NOMO-1 (cell line): ENCODE measurements around the gene MBOAT2.
A peak's percentile ranks its signal among the peaks of the same experiment; 100 is the strongest.
"Not testable (repeated sequence)": the region's sequence is repeated elsewhere in the genome, so short reads cannot be mapped to it uniquely, and the experiment has no call there.

Source experiments
- DNase-seq, 2 experiments: peaks; one replicate each; lab custom pipeline; 2025; ENCODE audit not compliant: unreplicated experiment in 2 of 2; lab: John Stamatoyannopoulos, UW

MBOAT2 gene

GRCh38 chr2:8902757-8903156, 100.7 kb downstream of the MBOAT2 start:
- not testable (repeated sequence) for DNase-seq

GRCh38 chr2:8897206-8897605, 106.3 kb downstream of the MBOAT2 start:
- DNase-seq = not testable (repeated sequence)

- peak in 1 of 2 experiments; percentile 13 for DNase-seq
Observed at GRCh38 chr2:8896671-8897070, 106.8 kb downstream of the MBOAT2 start.

GRCh38 chr2:8895087-8895912, 108.2 kb downstream of the MBOAT2 start:
- not testable (repeated sequence) for DNase-seq

- no peak for DNase-seq
Observed at GRCh38 chr2:8893978-8894820, 109.3 kb downstream of the MBOAT2 start.

DNA sequence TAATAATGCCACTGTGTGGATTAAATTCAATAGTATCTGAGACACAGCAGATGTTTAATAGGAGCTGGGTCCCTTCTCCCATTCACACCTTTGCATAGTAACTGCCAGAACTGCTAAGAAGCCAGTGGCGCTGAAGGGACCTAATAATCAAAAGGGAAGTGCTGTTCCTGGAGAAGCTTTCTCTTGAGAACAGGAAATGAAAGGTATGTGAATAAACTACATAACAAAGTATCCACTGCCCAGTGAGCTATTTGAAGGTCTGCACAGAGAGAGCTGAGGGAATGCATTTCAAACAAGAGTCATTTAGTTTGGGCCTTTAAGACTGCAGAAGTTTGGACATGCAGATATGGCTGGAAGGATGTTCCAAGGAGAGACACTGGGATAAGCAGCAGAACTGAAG, 110.0 kb downstream of the MBOAT2 start:
- peak in 1 of 2 experiments; percentile 4 for DNase-seq

GRCh38 chr2:8892111-8892510, 111.4 kb downstream of the MBOAT2 start:
- DNase-seq = no peak

DNA sequence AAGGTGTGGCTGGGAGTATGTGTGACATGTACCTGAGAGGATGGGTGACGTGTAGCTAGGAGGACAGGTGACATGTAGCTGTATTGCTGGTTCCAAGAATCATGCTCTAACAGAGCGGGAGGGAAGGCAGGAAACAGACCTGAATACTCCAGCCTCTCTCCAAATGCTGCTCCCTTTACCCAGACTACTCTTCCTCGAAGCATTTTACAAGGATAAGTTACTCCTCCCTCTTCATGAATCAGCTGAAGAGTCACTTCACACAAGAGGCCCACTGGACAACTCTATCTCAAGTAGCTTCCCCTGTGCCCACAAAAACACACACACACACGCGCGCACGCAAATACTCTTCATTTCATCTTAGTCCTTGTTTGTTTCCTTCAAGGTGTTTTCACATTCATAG, 113.5 kb downstream of the MBOAT2 start:
- no peak for DNase-seq

GRCh38 chr2:8888963-8889362, 114.5 kb downstream of the MBOAT2 start:
- no peak for DNase-seq

GRCh38 chr2:8886876-8887275, 116.6 kb downstream of the MBOAT2 start:
- DNase-seq = no peak

- DNase-seq = no peak
Observed at GRCh38 chr2:8886202-8886518, 117.3 kb downstream of the MBOAT2 start.

GRCh38 chr2:8885449-8886201, 117.9 kb downstream of the MBOAT2 start:
- no peak for DNase-seq

DNA sequence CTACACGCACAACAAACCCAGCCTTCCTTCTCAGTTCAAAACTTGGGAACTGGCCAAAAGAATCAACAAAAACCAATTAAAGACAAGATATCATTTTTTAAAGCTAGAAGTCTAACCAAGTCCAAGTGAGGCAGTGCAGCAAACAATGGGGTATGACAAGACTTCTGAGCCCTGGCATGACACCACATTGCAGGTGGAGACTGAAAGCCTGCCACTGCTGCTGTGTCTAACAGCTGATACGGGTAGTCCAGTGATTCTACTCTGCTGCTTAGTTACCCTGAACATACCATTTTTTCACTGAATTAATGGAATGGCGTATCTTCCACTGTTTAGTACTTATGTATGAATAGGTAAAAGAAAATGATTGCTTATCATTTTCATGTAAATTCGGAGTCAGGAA, 118.7 kb downstream of the MBOAT2 start:
- no peak for DNase-seq

- no peak for DNase-seq
Observed at GRCh38 chr2:8882094-8882493, 121.4 kb downstream of the MBOAT2 start.

GRCh38 chr2:8877894-8878293, 125.6 kb downstream of the MBOAT2 start:
- no peak for DNase-seq

GRCh38 chr2:8877332-8877731, 126.2 kb downstream of the MBOAT2 start:
- DNase-seq = no peak

DNA sequence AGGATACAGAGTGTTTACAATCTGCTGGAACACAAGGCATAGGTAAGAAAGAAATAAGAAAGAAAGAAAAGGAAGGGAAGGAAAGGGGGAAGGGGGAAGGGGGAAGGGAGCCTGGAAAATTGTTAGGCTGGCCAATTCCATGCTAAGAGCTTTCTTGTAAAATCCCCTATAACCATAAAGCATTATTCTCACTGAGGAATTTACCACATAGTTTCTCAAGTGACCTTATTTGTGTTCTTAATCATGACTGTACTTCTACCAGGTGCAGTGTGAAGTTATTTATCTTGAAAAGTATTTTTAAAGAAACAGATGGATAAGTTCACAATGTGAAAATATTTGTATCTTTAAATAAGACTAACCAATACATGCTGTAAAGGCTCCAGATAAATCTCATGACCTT, 126.9 kb downstream of the MBOAT2 start:
- no peak for DNase-seq

DNA sequence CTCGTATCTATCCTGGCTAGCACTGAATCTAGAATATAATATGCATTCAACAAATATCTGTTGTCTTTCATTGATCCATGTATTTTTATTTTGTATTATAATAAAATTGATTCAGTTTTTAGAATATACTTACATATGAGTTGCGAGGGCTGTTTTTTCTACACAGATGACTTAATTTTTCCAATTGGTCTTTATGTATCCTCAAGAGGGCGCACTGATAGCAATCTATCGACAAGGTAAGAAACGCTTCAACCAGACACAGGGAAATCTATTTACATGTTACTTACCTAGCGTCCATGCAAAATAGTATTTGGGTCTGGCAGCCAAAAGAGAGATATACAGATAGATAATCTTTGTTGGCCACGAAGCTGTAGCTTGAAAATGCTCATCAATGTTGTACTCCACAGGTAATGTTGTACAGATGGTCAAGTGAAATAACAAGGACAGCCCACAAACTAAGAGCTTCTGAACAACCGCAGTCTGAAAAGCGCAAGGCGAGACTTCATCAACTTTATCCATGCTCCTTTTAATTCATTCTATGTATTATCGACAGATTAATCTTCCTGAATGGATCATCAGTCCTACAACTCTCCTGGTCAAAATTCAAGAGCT, 130.6 kb downstream of the MBOAT2 start:
- DNase-seq = peak; percentile 5 to 40

DNA sequence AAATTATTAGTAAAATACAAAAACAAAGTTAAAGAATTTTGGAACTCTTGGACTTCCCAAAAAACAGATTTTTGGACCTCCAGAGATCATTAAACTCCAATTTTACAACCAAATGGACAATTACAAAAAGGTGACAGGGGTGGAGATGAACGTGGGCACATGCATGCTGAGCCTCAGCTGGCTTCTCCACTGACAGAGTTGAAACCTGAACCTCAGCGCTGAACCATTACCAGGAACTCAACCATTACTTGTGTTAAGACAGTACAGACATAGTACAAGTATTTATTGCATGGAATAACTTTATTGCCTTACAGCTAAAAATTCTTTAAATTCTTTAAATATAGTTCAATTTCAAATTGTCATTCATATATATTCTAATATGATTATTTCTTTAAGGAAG, 133.0 kb downstream of the MBOAT2 start:
- no peak for DNase-seq

DNA sequence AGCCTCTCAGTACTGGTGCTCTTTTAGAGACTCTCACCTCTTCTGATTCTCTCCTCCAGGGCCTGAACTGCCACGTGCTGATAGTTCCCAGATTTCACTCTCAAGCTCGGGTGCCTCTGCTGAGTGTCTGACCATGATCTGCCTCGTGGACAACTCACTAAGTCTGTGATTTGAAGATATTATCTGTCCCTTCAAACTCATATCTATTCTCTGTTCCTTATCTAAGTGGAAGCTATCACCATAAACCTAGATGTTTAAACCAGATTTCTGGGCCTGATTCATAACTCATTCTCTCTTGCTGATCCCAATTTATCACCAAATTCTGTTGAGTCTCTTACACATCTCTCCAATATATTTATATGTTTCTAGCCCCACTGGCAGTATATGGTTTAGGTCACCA, 136.1 kb downstream of the MBOAT2 start:
- no peak for DNase-seq
